ENCODE measurements around the gene ST8SIA6. TPM values are rescaled to one million over a fixed set of nuclear protein-coding genes. Genes with fewer than 3 reads are reported as not detected.

ST8SIA6 gene
- total and polyA plus RNA-seq, 9 of the 15 experiments (the other 6 are each of a cell fraction or from before 2014, with no cell fraction given): 0.69 to 6.7 (median 5.0) TPM

DNA sequence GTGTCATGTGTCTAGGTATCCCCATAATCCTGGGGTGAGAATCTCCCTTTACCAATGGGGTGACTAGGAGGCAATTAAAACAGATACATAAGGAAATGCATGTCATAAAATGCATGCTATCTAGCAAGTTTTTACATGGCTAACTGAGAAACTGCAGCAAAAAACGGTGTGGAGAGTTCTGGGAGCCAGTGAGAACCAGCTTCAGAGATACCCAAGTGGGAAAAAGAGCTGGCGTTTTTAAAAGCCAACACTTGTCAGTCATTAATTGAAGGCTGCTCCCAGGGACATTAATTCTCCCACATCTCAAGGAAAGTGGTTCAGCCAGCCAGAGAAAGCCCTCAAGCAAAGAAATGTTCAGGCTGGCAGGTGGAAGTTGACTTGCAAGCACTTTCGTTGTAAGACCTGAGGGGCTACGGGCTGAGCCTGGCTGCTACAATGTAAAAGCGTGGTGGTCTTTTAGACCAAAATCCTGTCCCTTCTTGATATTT, 28.1 kb downstream of the ST8SIA6 start (continued):
- no peak for TF ChIP-seq ILK (tag; IDR thresholded peaks at IDR 0.05; ENCODE audit: borderline replicate concordance, low read depth)
- no peak for TF ChIP-seq ZNF384 (IDR thresholded peaks at IDR 0.05; ENCODE audit: low read depth, low read length)
- no peak for TF ChIP-seq ZNF282 (CRISPR knock-in tag; IDR thresholded peaks at IDR 0.05)
- TF ChIP-seq MECOM (CRISPR knock-in tag; IDR thresholded peaks at IDR 0.05): no peak
- TF ChIP-seq NFYB (IDR thresholded peaks at IDR 0.05; ENCODE audit: extremely low read depth, insufficient read length): no peak
- no peak for TF ChIP-seq FOXA1 (IDR thresholded peaks at IDR 0.05; ENCODE audit: borderline replicate concordance)
- no peak for TF ChIP-seq RNF2 (IDR thresholded peaks at IDR 0.05)
- TF ChIP-seq ZNF311 (CRISPR knock-in tag; IDR thresholded peaks at IDR 0.05): peak; percentile 2; the same call in 1 of the 2 replicates
- no peak for TF ChIP-seq TCF7 (IDR thresholded peaks at IDR 0.05; ENCODE audit: borderline replicate concordance)
- TF ChIP-seq, protein P1, sequence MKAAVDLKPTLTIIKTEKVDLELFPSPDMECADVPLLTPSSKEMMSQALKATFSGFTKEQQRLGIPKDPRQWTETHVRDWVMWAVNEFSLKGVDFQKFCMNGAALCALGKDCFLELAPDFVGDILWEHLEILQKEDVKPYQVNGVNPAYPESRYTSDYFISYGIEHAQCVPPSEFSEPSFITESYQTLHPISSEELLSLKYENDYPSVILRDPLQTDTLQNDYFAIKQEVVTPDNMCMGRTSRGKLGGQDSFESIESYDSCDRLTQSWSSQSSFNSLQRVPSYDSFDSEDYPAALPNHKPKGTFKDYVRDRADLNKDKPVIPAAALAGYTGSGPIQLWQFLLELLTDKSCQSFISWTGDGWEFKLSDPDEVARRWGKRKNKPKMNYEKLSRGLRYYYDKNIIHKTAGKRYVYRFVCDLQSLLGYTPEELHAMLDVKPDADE (conservative IDR thresholded peaks at IDR 0.05; ENCODE audit: control insufficient read depth, low read depth, low read length): no peak
- TF ChIP-seq KHSRP (IDR thresholded peaks at IDR 0.05): no peak
- TF ChIP-seq, protein P2, sequence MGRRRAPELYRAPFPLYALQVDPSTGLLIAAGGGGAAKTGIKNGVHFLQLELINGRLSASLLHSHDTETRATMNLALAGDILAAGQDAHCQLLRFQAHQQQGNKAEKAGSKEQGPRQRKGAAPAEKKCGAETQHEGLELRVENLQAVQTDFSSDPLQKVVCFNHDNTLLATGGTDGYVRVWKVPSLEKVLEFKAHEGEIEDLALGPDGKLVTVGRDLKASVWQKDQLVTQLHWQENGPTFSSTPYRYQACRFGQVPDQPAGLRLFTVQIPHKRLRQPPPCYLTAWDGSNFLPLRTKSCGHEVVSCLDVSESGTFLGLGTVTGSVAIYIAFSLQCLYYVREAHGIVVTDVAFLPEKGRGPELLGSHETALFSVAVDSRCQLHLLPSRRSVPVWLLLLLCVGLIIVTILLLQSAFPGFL (CRISPR knock-in tag; IDR thresholded peaks at IDR 0.05): no peak
- no peak for TF ChIP-seq TRIM28 (IDR thresholded peaks at IDR 0.05)
- no peak for TF ChIP-seq NCOA6 (IDR thresholded peaks at IDR 0.05)
- TF ChIP-seq, protein P3, sequence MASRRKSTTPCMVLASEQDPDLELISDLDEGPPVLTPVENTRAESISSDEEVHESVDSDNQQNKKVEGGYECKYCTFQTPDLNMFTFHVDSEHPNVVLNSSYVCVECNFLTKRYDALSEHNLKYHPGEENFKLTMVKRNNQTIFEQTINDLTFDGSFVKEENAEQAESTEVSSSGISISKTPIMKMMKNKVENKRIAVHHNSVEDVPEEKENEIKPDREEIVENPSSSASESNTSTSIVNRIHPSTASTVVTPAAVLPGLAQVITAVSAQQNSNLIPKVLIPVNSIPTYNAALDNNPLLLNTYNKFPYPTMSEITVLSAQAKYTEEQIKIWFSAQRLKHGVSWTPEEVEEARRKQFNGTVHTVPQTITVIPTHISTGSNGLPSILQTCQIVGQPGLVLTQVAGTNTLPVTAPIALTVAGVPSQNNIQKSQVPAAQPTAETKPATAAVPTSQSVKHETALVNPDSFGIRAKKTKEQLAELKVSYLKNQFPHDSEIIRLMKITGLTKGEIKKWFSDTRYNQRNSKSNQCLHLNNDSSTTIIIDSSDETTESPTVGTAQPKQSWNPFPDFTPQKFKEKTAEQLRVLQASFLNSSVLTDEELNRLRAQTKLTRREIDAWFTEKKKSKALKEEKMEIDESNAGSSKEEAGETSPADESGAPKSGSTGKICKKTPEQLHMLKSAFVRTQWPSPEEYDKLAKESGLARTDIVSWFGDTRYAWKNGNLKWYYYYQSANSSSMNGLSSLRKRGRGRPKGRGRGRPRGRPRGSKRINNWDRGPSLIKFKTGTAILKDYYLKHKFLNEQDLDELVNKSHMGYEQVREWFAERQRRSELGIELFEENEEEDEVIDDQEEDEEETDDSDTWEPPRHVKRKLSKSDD (conservative IDR thresholded peaks at IDR 0.05; ENCODE audit: low read length): no peak
- TF ChIP-seq, protein P4, sequence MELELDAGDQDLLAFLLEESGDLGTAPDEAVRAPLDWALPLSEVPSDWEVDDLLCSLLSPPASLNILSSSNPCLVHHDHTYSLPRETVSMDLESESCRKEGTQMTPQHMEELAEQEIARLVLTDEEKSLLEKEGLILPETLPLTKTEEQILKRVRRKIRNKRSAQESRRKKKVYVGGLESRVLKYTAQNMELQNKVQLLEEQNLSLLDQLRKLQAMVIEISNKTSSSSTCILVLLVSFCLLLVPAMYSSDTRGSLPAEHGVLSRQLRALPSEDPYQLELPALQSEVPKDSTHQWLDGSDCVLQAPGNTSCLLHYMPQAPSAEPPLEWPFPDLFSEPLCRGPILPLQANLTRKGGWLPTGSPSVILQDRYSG (tag; conservative IDR thresholded peaks at IDR 0.05; ENCODE audit: low read depth): 0 out of 2 replicates have a peak, but pooled peaks have one; percentile 43
- TF ChIP-seq, protein P5, sequence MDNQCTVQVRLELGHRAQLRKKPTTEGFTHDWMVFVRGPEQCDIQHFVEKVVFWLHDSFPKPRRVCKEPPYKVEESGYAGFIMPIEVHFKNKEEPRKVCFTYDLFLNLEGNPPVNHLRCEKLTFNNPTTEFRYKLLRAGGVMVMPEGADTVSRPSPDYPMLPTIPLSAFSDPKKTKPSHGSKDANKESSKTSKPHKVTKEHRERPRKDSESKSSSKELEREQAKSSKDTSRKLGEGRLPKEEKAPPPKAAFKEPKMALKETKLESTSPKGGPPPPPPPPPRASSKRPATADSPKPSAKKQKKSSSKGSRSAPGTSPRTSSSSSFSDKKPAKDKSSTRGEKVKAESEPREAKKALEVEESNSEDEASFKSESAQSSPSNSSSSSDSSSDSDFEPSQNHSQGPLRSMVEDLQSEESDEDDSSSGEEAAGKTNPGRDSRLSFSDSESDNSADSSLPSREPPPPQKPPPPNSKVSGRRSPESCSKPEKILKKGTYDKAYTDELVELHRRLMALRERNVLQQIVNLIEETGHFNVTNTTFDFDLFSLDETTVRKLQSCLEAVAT (IDR thresholded peaks at IDR 0.05): no peak
- TF ChIP-seq ZNF23 (CRISPR knock-in tag; IDR thresholded peaks at IDR 0.05): no peak
- no peak for TF ChIP-seq TAF9B (IDR thresholded peaks at IDR 0.05; ENCODE audit: partially characterized antibody)
- no peak for TF ChIP-seq MYNN (IDR thresholded peaks at IDR 0.05)
- TF ChIP-seq MYNN (CRISPR knock-in tag; IDR thresholded peaks at IDR 0.05): no peak

All from K562 (cell line).